Measurements from ENCODE around the gene ARMC3.

Gene ARMC3

GRCh38 chr10:22911067-22911466 is 16.8 kb upstream of the ARMC3 start:
- no peak for TF ChIP-seq CTCF (IDR thresholded peaks at IDR 0.05; ENCODE audit: insufficient read depth, low read length, missing control alignments)
- no peak overlapping the region for H3K4me3 ChIP-seq (ENCODE audit: low read depth, low read length)
- CTCF ChIA-PET, result no interaction called here
- DNase-seq (ENCODE audit: low read depth, low spot score), result no peak
- POLR2A ChIA-PET, result no interaction called here

- no peak for DNase-seq (ENCODE audit: low read depth, low spot score)
- ChIA-PET CTCF (interaction anchor here (0.7 kb wide), 1 partner anchor 92 kb away, joined by 4 read pairs; no protein-coding TSS in a partner anchor), POLR2A (no interaction called here)
- no peak for TF ChIP-seq CTCF (IDR thresholded peaks at IDR 0.05; ENCODE audit: insufficient read depth, low read length, missing control alignments)
- H3K4me3 ChIP-seq (ENCODE audit: low read depth, low read length), result no peak overlapping the region
Observed at GRCh38 chr10:22911889-22912762, 15.7 kb upstream of the ARMC3 start.

GRCh38 chr10:22912763-22913384 is 15.0 kb upstream of the ARMC3 start:
- POLR2A ChIA-PET, result no interaction called here
- no peak for DNase-seq (ENCODE audit: low read depth, low spot score)
- CTCF ChIA-PET, result no interaction called here
- no peak for TF ChIP-seq CTCF (IDR thresholded peaks at IDR 0.05; ENCODE audit: insufficient read depth, low read length, missing control alignments)
- H3K4me3 ChIP-seq (ENCODE audit: low read depth, low read length), result no peak overlapping the region

- TF ChIP-seq CTCF (IDR thresholded peaks at IDR 0.05; ENCODE audit: insufficient read depth, low read length, missing control alignments), result no peak
- POLR2A ChIA-PET, result no interaction called here
- CTCF ChIA-PET, result no interaction called here
- no peak overlapping the region for H3K4me3 ChIP-seq (ENCODE audit: low read depth, low read length)
- DNase-seq (ENCODE audit: low read depth, low spot score), result no peak
Observed at GRCh38 chr10:22913474-22914092, 14.3 kb upstream of the ARMC3 start.

GRCh38 chr10:22915314-22915713 is 12.5 kb upstream of the ARMC3 start:
- TF ChIP-seq CTCF (IDR thresholded peaks at IDR 0.05; ENCODE audit: insufficient read depth, low read length, missing control alignments), result no peak
- ChIA-PET POLR2A (no interaction called here), CTCF (no interaction called here)
- DNase-seq (ENCODE audit: low read depth, low spot score), result no peak
- H3K4me3 ChIP-seq (ENCODE audit: low read depth, low read length), result no peak overlapping the region

GRCh38 chr10:22925088-22925487 is 2.8 kb upstream of the ARMC3 start:
- CTCF ChIA-PET, result no interaction called here
- no peak overlapping the region for H3K4me3 ChIP-seq (ENCODE audit: low read depth, low read length)
- no peak for TF ChIP-seq CTCF (IDR thresholded peaks at IDR 0.05; ENCODE audit: insufficient read depth, low read length, missing control alignments)
- POLR2A ChIA-PET, result no interaction called here
- no peak for DNase-seq (ENCODE audit: low read depth, low spot score)
